ENCODE data around the gene CCPG1.
A peak's percentile ranks its signal among the peaks of the same experiment; 100 is the strongest.

The CCPG1 gene

GRCh38 chr15:55318588-55319494 is 89.3 kb downstream of the CCPG1 start, which contains the start of the genes PIGB and PIGBOS1:
Gene PIGB, plus strand, starts transcription at chr15:55319222. Its CDS starts 29 bp downstream, at chr15:55319251.
Gene PIGBOS1, minus strand, starts transcription at chr15:55319123. Its CDS starts 1,331 bp downstream, at chr15:55317792.
- peak; percentile 63 for DNase-seq
